Measurements from ENCODE around the gene ALDH1A2. TPM values are rescaled to one million over a fixed set of nuclear protein-coding genes. Genes with fewer than 3 reads are reported as not detected.

Gene ALDH1A2
- polyA plus RNA-seq, 1 of the 3 experiments (the other 2 are of a cell fraction) = not detected

- no peaks in the 10 kb centered on the region for H3K79me2 ChIP-seq (ENCODE audit: insufficient read depth)
- H3K9me3 ChIP-seq = no peaks in the 10 kb centered on the region
- DNase-seq = no peak
- no peaks in the 10 kb centered on the region for H3K36me3 ChIP-seq (replicated peaks in 1 of 2; ENCODE audit: control insufficient read depth in 1 of 2, insufficient read depth in 2 of 2, low read length in 1 of 2)
- H3F3A ChIP-seq (replicated peaks; ENCODE audit: insufficient read depth) = no peaks in the 10 kb centered on the region
- no peak overlapping the region for H3K9ac ChIP-seq
- ChIA-PET POLR2A (no interaction called here), CTCF (interaction anchor here (0.9 to 2.7 kb wide), 5 partner anchors 12 to 172 kb away, joined by 3 to 12 read pairs (median 5); partner anchors contain the start of gene ALDH1A2)
- no peaks in the 10 kb centered on the region for H3K27me3 ChIP-seq (ENCODE audit: insufficient read depth)
- H3K4me3 ChIP-seq (ENCODE audit: low read depth in 2 of 2, low read length in 1 of 2) = no peak overlapping the region
- no peaks in the 10 kb centered on the region for H3K9me2 ChIP-seq
- H2AFZ ChIP-seq (ENCODE audit: low read depth) = no peak overlapping the region
- no peaks in the 10 kb centered on the region for H4K20me1 ChIP-seq (ENCODE audit: insufficient read depth)
- no peak overlapping the region for H3K4me2 ChIP-seq
- peaks cover 0 to 6% of the 10 kb centered on the region in 2 experiments; a peak in 1 of 4 replicates for H3K4me1 ChIP-seq (ENCODE audit: control insufficient read depth in 1 of 2, insufficient read depth in 2 of 2, low read depth in 1 of 2, low read length in 1 of 2)
- TF ChIP-seq GATA2 (CRISPR knock-in tag; IDR thresholded peaks at IDR 0.05) (no peak), MXI1 (IDR thresholded peaks at IDR 0.05; ENCODE audit: low read depth, low read length) (no peak), FOXJ3 (CRISPR knock-in tag; IDR thresholded peaks at IDR 0.05) (no peak), GABPA (IDR thresholded peaks at IDR 0.05; ENCODE audit: low read depth) (no peak), EP300 (IDR thresholded peaks at IDR 0.05; ENCODE audit: borderline replicate concordance in 1 of 2, low read depth in 1 of 2, low read length in 1 of 2) (no peak), REST (IDR thresholded peaks at IDR 0.05; ENCODE audit: low read depth, low read length) (no peak)
- H3K27ac ChIP-seq (ENCODE audit: low read depth in 2 of 2, low read length in 1 of 2) = no peak overlapping the region
- WGBS (ENCODE audit: low lambda C conversion rate) = 16% methylated on average over 1 of the region's 1 CpG
Measured at GRCh38 chr15:57923306-57923705, 142.2 kb downstream of the ALDH1A2 start.

DNA sequence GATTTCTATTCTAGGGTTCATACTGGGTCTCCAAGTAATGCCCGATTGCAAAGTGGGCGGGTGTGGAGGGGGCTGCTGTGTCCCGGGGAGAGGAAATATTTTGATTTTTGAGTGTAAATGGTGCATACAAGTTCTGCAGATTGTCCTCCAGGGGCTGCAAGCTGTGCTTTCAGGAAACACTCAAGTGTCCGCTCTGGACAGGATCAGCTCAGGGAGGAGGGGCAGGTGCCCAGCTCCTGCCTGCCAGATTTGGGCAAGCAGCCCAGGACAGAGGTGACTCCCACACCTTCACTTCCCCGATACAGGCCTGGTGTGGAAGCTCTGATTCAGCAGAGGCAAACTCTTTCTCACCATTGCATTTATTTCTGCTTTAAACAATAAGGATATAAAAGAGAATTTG is 142.7 kb downstream of the ALDH1A2 start:
- 55% methylated on average over 5 of the region's 5 CpGs for WGBS (ENCODE audit: low lambda C conversion rate)
- Histone ChIP-seq H3K27me3 (ENCODE audit: insufficient read depth) (no peaks in the 10 kb centered on the region), H3K4me3 (ENCODE audit: low read depth in 2 of 2, low read length in 1 of 2) (no peak overlapping the region), H3F3A (replicated peaks; ENCODE audit: insufficient read depth) (no peaks in the 10 kb centered on the region), H3K9me3 (no peaks in the 10 kb centered on the region), H3K79me2 (ENCODE audit: insufficient read depth) (no peaks in the 10 kb centered on the region), H3K9me2 (no peaks in the 10 kb centered on the region), H3K27ac (ENCODE audit: low read depth in 2 of 2, low read length in 1 of 2) (no peak overlapping the region), H3K9ac (no peak overlapping the region), H3K36me3 (replicated peaks in 1 of 2; ENCODE audit: control insufficient read depth in 1 of 2, insufficient read depth in 2 of 2, low read length in 1 of 2) (no peaks in the 10 kb centered on the region), H4K20me1 (ENCODE audit: insufficient read depth) (no peaks in the 10 kb centered on the region), H3K4me1 (ENCODE audit: control insufficient read depth in 1 of 2, insufficient read depth in 2 of 2, low read depth in 1 of 2, low read length in 1 of 2) (peaks cover 0 to 6% of the 10 kb centered on the region in 2 experiments; a peak in 1 of 4 replicates), H3K4me2 (no peak overlapping the region), H2AFZ (ENCODE audit: low read depth) (no peak overlapping the region)
- ChIA-PET POLR2A (no interaction called here), CTCF (interaction anchor here (0.9 to 2.7 kb wide), 9 partner anchors 11 to 172 kb away, joined by 3 to 14 read pairs (median 4); partner anchors contain the start of gene ALDH1A2)
- TF ChIP-seq RFX5 (IDR thresholded peaks at IDR 0.05; ENCODE audit: low read length) (no peak), RAD21 (IDR thresholded peaks at IDR 0.05; ENCODE audit: low read length) (peak; percentile 12; the same call in 1 of the 2 replicates)
- DNase-seq = peak; percentile 25
